ENCODE data around the gene CCNB3.

DNA sequence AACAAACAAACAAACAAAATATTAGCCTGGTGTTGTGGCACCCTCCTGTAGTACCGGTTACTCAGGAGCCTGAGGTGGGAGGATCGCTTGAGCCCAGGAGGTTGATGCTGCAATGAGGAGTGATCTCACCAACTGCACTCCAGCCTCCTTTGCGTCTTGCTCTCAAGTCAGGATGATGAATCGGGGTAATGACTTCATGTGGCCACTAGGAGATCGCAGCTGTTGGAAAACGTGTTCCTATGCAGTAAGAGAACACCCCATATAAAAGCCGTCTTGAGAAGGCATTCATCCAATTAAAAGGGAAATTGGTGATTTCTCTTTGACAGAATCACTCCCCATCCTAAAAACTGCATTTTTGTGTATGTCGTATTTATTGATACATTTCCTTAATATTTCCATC lies 6.9 kb downstream of the CCNB3 start:
- TF ChIP-seq, protein P1, sequence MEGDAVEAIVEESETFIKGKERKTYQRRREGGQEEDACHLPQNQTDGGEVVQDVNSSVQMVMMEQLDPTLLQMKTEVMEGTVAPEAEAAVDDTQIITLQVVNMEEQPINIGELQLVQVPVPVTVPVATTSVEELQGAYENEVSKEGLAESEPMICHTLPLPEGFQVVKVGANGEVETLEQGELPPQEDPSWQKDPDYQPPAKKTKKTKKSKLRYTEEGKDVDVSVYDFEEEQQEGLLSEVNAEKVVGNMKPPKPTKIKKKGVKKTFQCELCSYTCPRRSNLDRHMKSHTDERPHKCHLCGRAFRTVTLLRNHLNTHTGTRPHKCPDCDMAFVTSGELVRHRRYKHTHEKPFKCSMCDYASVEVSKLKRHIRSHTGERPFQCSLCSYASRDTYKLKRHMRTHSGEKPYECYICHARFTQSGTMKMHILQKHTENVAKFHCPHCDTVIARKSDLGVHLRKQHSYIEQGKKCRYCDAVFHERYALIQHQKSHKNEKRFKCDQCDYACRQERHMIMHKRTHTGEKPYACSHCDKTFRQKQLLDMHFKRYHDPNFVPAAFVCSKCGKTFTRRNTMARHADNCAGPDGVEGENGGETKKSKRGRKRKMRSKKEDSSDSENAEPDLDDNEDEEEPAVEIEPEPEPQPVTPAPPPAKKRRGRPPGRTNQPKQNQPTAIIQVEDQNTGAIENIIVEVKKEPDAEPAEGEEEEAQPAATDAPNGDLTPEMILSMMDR (IDR thresholded peaks at IDR 0.05) = no peak
- no peak for TF ChIP-seq POLR2AphosphoS5 (IDR thresholded peaks at IDR 0.05; ENCODE audit: insufficient read depth in 1 of 2, low read depth in 1 of 2)
- TF ChIP-seq POLR2A (IDR thresholded peaks at IDR 0.05) = no peak
